GM21619 (cell line): ENCODE measurements around the gene SREBF1.
"Not testable (repeated sequence)": the region's sequence is repeated elsewhere in the genome, so short reads cannot be mapped to it uniquely, and the experiment has no call there.

Experiments used
- ATAC-seq: cut with Tn5 transposase; IDR thresholded peaks from one replicate; pipeline ENCODE4 v1.9.1; 2021; ENCODE audit not compliant: unreplicated experiment

The SREBF1 gene

GRCh38 chr17:17813055-17813724, 23.6 kb downstream of the SREBF1 start:
- ATAC-seq: no peak

- ATAC-seq: no peak
Observed at GRCh38 chr17:17812211-17813054, 24.4 kb downstream of the SREBF1 start.

- ATAC-seq: no peak
Observed at GRCh38 chr17:17811381-17812210, 25.2 kb downstream of the SREBF1 start.

DNA sequence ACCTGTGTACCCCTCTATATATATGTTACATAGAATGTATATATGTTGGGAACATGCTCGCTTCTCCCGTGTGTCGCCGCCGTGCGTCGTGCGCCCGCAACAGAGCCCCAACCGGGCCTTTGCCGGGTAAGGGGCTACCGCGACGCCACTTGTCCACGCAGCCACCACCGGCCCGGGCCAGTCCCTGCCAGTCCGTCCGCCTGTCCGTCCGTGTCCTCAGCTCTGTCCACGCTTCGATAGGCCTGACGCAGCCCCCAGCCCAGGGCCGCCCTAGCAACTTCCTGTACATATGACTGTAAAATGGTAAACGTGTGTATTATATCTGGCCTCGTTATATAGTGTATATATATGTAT, 25.9 kb downstream of the SREBF1 start:
- no peak for ATAC-seq

DNA sequence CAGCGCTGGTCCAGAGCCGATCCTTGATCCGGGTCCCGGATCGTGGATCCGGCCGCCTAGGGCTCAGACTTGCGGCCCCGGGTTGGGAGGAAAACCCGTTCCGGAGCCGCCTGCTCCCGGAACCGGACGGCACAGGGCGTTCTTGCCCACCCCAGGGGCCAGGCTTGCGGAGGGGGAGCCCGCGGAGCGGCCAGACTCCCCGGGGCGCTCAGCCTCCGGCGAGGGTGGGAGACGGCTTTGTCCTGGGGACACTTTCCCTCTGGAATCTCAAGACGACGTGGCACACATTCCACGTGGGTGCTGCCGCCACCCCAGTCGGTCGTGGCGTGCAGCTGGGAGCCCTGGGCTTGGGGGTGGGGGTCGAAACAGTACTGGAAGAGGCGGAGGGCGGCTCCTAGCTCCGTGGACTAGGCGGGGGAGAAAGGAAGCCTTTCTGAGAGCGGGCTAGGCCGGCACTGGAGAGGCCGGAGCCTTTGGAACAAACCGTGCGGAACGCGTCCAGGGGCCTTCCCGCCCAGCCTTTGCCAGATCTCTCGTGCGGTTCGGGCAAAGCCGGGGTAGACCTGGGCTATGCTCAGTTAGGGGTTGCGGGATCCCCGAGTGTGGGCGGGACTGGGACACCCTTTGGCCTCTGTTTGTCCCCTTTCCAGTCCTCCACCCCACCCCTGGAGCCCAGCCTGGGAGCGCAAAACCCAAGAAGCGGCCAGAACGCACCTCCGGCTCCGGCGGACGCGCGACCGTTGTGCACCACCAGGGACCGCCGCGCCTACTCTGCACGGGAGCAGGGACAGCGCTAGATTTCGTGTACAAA, 26.5 kb downstream of the SREBF1 start:
- ATAC-seq: no peak

- no peak for ATAC-seq
Observed at GRCh38 chr17:17809531-17810083, 27.2 kb downstream of the SREBF1 start.

GRCh38 chr17:17808706-17809432, 27.9 kb downstream of the SREBF1 start:
- ATAC-seq: no peak

DNA sequence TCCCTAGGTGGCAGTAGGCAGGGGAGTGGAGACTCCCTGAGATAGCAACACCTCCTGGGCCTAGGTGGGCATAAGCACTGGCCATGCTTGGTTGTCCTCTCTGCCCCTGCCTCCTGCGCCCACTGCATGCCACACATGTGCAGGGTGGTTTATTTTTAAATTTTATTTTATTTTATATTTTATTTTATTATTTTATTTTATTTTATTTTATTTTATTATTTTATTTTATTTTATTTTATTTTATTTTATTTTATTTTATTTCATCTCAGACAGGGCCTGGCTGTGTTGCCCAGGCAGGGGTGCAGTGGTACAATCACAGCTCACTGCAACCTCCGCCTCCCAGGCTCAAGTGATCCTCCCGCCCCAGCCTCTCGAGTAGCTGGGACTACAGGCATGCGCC, 28.6 kb downstream of the SREBF1 start:
- ATAC-seq: not testable (repeated sequence)

- ATAC-seq: no peak
Observed at GRCh38 chr17:17807440-17807839, 29.3 kb downstream of the SREBF1 start.

DNA sequence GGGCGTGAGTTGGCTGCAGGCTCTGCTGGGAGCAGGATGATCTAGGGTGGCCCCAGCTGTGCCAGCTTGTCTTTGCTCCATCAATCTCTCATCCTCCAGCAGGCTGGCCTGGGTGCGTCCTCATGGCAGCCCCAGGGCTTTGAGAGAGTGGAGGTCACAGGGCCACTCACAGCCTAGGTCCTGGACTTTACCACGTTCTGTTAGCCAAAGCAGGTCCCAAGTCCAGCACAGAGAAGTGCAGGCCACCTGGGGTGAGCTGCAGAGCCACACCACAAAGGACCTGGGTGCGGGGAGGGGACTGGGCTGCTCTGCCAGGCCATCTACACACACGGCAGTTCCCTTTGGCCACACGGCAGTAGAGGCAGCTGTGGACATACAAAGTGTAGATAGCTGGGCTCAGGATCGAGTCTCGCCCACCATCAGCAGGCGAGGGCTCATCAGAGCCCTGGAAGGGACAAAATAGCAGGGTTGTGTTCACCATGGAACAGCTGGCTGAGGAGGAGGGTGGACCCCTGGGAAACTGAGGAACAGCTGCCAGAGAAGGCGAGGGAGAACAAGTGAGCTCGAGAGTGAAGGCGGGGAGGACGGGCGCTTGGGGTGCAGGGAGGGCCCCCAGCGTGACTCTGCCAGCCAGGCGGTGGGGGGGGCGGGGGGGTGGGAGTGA, 30.0 kb downstream of the SREBF1 start:
- ATAC-seq: no peak

- no peak for ATAC-seq
Observed at GRCh38 chr17:17806035-17806434, 30.8 kb downstream of the SREBF1 start.

DNA sequence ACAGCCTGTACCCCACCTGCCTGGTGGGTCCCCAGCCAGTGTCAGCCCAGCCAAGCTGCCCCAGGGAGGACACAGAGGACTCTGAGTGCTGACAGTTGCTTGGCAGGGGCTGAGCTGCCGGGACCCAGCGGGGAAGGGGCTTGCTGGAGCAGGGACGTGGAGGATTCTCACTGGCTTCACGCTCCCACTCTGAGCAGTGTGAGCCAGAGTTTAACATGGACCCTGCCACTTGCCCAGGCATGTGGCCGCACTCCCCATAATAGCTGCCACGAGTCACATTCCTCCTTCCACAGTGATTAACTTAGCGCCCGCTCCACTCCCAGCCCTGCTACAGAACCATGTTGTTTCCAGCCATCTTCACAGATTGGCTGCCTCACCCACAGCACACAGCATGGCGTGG, 31.2 kb downstream of the SREBF1 start:
- no peak for ATAC-seq

- no peak for ATAC-seq
Observed at GRCh38 chr17:17804007-17804406, 32.8 kb downstream of the SREBF1 start.

GRCh38 chr17:17801800-17802481, 34.8 kb downstream of the SREBF1 start:
- ATAC-seq: no peak

DNA sequence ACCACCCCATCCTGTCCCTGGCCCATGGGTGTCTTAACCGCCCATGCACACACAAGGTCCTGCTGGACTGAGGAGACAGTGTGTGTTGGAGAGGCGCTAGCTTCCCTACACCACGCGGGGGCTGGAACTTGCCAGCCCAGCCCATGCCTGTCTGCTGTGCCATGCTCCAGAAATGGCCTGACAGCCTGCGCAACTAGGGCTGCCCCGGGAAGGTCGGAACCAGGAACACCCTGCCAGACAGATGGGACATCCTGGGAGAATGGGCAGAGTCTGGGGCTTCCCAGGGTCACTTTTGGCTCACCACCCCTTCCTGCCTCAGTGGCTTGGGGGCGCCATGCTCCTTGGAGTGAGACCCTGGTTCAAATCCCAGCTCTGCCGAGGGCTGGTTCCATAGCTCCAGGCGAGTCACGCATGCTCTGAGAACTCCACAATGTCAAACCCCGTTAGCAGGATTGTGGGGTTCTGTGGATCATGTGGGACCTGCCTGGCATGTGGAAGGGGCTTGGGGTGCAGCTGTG, 36.2 kb downstream of the SREBF1 start:
- ATAC-seq: no peak

GRCh38 chr17:17798573-17799255, 38.1 kb downstream of the SREBF1 start:
- no peak for ATAC-seq

DNA sequence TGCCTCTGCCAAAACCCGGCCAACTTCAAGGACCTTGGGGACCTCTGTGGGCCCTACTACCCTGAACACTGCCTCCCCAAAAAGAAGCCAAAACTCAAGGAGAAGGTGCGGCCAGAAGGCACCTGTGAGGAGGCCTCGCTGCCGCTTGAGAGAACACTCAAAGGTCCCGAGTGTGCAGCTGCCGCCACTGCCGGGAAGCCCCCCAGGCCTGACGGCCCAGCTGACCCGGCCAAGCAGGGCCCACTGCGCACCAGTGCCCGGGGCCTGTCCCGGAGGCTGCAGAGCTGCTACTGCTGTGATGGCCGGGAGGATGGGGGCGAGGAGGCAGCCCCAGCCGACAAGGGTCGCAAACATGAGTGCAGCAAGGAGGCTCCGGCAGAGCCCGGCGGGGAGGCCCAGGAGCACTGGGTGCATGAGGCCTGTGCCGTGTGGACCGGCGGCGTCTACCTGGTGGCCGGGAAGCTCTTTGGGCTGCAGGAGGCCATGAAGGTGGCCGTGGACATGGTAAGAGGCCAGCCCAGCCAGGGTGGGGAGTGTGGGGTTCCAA, 38.7 kb downstream of the SREBF1 start:
- no peak for ATAC-seq
